HepG2 (cell line): ENCODE results near the gene COL27A1. TPM values are rescaled to one million over a fixed set of nuclear protein-coding genes. Genes with fewer than 3 reads are reported as not detected.

ENCODE experiments used
- ATAC-seq: fragments of 200-7000 bp; cut with Tn5 transposase; 3 replicates; pipeline ENCODE4 v1.9.1; 2020; ENCODE audit warnings: mild to moderate bottlenecking, moderate library complexity
- BruUV-seq: library from RNA; stranded (reverse); fragments of 400-500 nt; replicated peaks from 2 replicates; lab custom pipeline; 2021; lab: Mats Ljungman, UMichigan
- CTCF ChIA-PET: fragments of 300-600 bp; formaldehyde crosslinking; extraction: SDS; loops from one replicate; lab custom pipeline; 2021; ENCODE audit warnings: low total read pairs, inconsistent platforms, low intra/inter-chr PET ratio; lab: Yijun Ruan, JAX
- POLR2A ChIA-PET: fragments of 350-600 bp; sonication (Branson Sonifier 250); formaldehyde crosslinking; loops from one replicate; lab custom pipeline; 2020; ENCODE audit warnings: antibody characterized with exemption, inconsistent platforms; lab: Yijun Ruan, JAX
- DNase-seq: peaks from one replicate; pipeline ENCODE4 v3.0.0-alpha.2; 2015; ENCODE audit warnings: low spot score
- FAIRE-seq: peaks from 3 replicates; lab custom pipeline; 2011; peaks lifted over from hg19 to GRCh38; lab: Jason Lieb, UNC
- H2AFZ ChIP-seq: one replicate; pipeline ENCODE4 v1.6.1; 2011; ENCODE audit warnings: low read length, inconsistent platforms
- H3K27ac ChIP-seq: fragments of 300-600 bp; 3 replicates; pipeline ENCODE4 v1.8.0; 2011; ENCODE audit warnings: mixed run types, mild to moderate bottlenecking, mixed read lengths, low read length, inconsistent platforms; ENCODE audit not compliant: insufficient read depth; ENCODE audit errors: extremely low read length
- H3K27me3 ChIP-seq, 2 experiments: fragments of 200-600 bp in 1 of 2; 2 replicates in 1 of 2; 3 replicates in 1 of 2; pipeline versions ENCODE4 v1.6.0 to v1.8.0; 2011; ENCODE audit warnings: low read length in 2 of 2, mild to moderate bottlenecking in 2 of 2, moderate library complexity in 2 of 2, inconsistent platforms in 1 of 2; ENCODE audit not compliant: insufficient read depth in 2 of 2, control insufficient read depth in 1 of 2
- H3K36me3 ChIP-seq, 2 experiments: fragments of 200-600 bp in 1 of 2; replicated peaks in 1 of 2; 2 replicates in 1 of 2; 3 replicates in 1 of 2; pipeline versions ENCODE4 v1.5.1 to v1.8.0; 2011; ENCODE audit warnings: low read length in 2 of 2, inconsistent platforms in 1 of 2; ENCODE audit not compliant: insufficient read depth in 2 of 2, control insufficient read depth in 1 of 2
- H3K4me1 ChIP-seq: 2 replicates; pipeline ENCODE4 v1.5.1; 2012; ENCODE audit warnings: low read length, inconsistent platforms; ENCODE audit not compliant: insufficient read depth
- H3K4me2 ChIP-seq: 2 replicates; pipeline ENCODE4 v1.6.0; 2011; ENCODE audit warnings: low read depth, low read length, inconsistent platforms
- H3K4me3 ChIP-seq, 3 experiments: fragments of 200-600 bp in 1 of 3; sonication (generic), shearing (Covaris generic) in 1 of 3; replicated peaks in 1 of 3; 2 replicates each; pipeline ENCODE4 v1.5.1; 2011 to 2016; ENCODE audit warnings: low read length in 3 of 3, inconsistent platforms in 2 of 3, low read depth in 2 of 3, mild to moderate bottlenecking in 2 of 3, control low read depth in 1 of 3, mixed read lengths in 1 of 3; ENCODE audit not compliant: insufficient read depth in 1 of 3
- H3K79me2 ChIP-seq: one replicate; pipeline ENCODE4 v1.6.1; 2011; ENCODE audit warnings: low read length, inconsistent platforms; ENCODE audit not compliant: insufficient read depth
- H3K9ac ChIP-seq: 2 replicates; pipeline ENCODE4 v1.6.0; 2011; ENCODE audit warnings: mild to moderate bottlenecking, low read depth, low read length, inconsistent platforms; ENCODE audit not compliant: insufficient read depth
- H3K9me3 ChIP-seq: 2 replicates; pipeline ENCODE4 v1.5.1; 2012; ENCODE audit warnings: mild to moderate bottlenecking, low read length
- H4K20me1 ChIP-seq: 2 replicates; pipeline ENCODE4 v1.6.0; 2011; ENCODE audit warnings: inconsistent platforms, mild to moderate bottlenecking, low read length, moderate library complexity; ENCODE audit not compliant: insufficient read depth
- LCORL ChIP-seq, 2 experiments: fragments of 450-650 bp in 1 of 2; sonication (generic) in 1 of 2; formaldehyde crosslinking in 1 of 2; IDR thresholded peaks; 2 replicates each; pipeline versions ENCODE4 v1.5.0 to v1.6.1; 2017 to 2020; ENCODE audit warnings: antibody characterized with exemption in 1 of 2, missing genetic modification reagents in 1 of 2
- MBD4 ChIP-seq: IDR thresholded peaks from 2 replicates; pipeline ENCODE4 v1.6.1; 2012; ENCODE audit warnings: low read length, inconsistent platforms, borderline replicate concordance
- MEIS2 ChIP-seq: sonication (generic); formaldehyde crosslinking; IDR thresholded peaks from 2 replicates; pipeline ENCODE4 v1.9.0; 2021; ENCODE audit warnings: mild to moderate bottlenecking, missing genetic modification reagents
- RFX3 ChIP-seq: IDR thresholded peaks from 2 replicates; pipeline ENCODE4 v1.6.1; 2016; ENCODE audit warnings: missing biosample characterization, missing genetic modification reagents
- SYNCRIP ChIP-seq: fragments of 200-400 bp; formaldehyde crosslinking; IDR thresholded peaks from 2 replicates; pipeline ENCODE4 v1.6.1; 2018; ENCODE audit warnings: mild to moderate bottlenecking, low read depth, low read length; ENCODE audit not compliant: insufficient read depth
- TAF15 ChIP-seq: fragments of 200-400 bp; formaldehyde crosslinking; IDR thresholded peaks from one replicate; pipeline ENCODE4 v1.6.1; 2018; ENCODE audit warnings: mild to moderate bottlenecking, low read depth, low read length; ENCODE audit not compliant: poor library complexity, severe bottlenecking
- WIZ ChIP-seq: sonication (generic); formaldehyde crosslinking; IDR thresholded peaks from 2 replicates; pipeline ENCODE4 v1.5.1; 2020; ENCODE audit warnings: mild to moderate bottlenecking, missing genetic modification reagents
- ZMAT3 ChIP-seq: sonication (generic); formaldehyde crosslinking; conservative IDR thresholded peaks from 2 replicates; pipeline ENCODE4 v1.7.0; 2021; ENCODE audit warnings: missing genetic modification reagents
- ZNF24 ChIP-seq: fragments of 450-650 bp; IDR thresholded peaks from 2 replicates; pipeline ENCODE4 v1.6.1; 2017; ENCODE audit warnings: antibody characterized with exemption, mild to moderate bottlenecking
- ZNF563 ChIP-seq: sonication (generic); formaldehyde crosslinking; IDR thresholded peaks from 2 replicates; pipeline ENCODE4 v1.8.0; 2022; ENCODE audit warnings: mild to moderate bottlenecking, moderate library complexity, missing genetic modification reagents
- ZNF790 ChIP-seq: sonication (generic); formaldehyde crosslinking; IDR thresholded peaks from 2 replicates; pipeline ENCODE4 v1.8.0; 2022; ENCODE audit warnings: missing genetic modification reagents, mild to moderate bottlenecking, borderline replicate concordance
- WGBS: methylation state at CpG from one replicate; pipeline ENCODE4 v1.1.6; 2017; ENCODE audit warnings: low lambda C conversion rate; 5-methylcytosine and 5-hydroxymethylcytosine counted together
- in situ Hi-C: cut with HindIII; loops from 2 replicates; pipeline ENCODE4 v1.10.0; 2017; ENCODE audit warnings: low pct_unique_long_range_greater_than_20kb; ENCODE audit not compliant: extremely low pct_ligation_motif_present
- intact Hi-C: fragments of 100-400 bp; cut with micrococcal nuclease; formaldehyde crosslinking; loops from one replicate; pipeline ENCODE4 v1.10.0; 2022; ENCODE audit not compliant: unreplicated experiment
- polyA plus RNA-seq, 8 experiments: library from polyadenylated mRNA; depleted of rRNA in 3 of 8; stranded (reverse) in 7 of 8; unstranded in 1 of 8; fragments of >200 nt; fragmentation: Illumina TruSeq in 4 of 8; extraction: Trizol in 4 of 8; gene quantifications; 2 replicates each; pipeline versions ENCODE4 v1.2.1 to v1.2.3, GENCODE V29; 2011 to 2016; ENCODE audit warnings: low read depth in 4 of 8, missing spikeins in 1 of 8, mixed read lengths in 1 of 8; ENCODE audit not compliant: insufficient read depth in 1 of 8
- total RNA-seq, 5 experiments: library from RNA; depleted of rRNA; stranded (reverse); fragments of >200 nt; fragmentation: Illumina TruSeq; extraction: Trizol; gene quantifications; 2 replicates each; pipeline ENCODE4 v1.2.3, GENCODE V29; 2016; ENCODE audit warnings: low read depth in 1 of 5
- TF ChIP-seq, protein P1 (sequence below): sonication (generic); formaldehyde crosslinking; IDR thresholded peaks from 2 replicates; pipeline ENCODE4 v1.5.0; 2020; ENCODE audit warnings: mild to moderate bottlenecking, missing genetic modification reagents, moderate library complexity
- TF ChIP-seq, protein P2 (sequence below): sonication (generic); formaldehyde crosslinking; IDR thresholded peaks from 2 replicates; pipeline ENCODE4 v1.4.0; 2020; ENCODE audit warnings: mild to moderate bottlenecking, missing genetic modification reagents
- TF ChIP-seq, protein P3 (sequence below): IDR thresholded peaks from 2 replicates; pipeline ENCODE4 v1.6.1; 2016; ENCODE audit warnings: mild to moderate bottlenecking, missing biosample characterization, missing genetic modification reagents
- TF ChIP-seq, protein P4 (sequence below): sonication (generic); formaldehyde crosslinking; IDR thresholded peaks from 2 replicates; pipeline ENCODE4 v1.4.0; 2020; ENCODE audit warnings: missing genetic modification reagents

Gene COL27A1
- total and polyA plus RNA-seq, 2 of the 13 experiments (the other 11 are each of a cell fraction or from before 2014, with no cell fraction given), result 71.3 to 89.1 TPM

DNA sequence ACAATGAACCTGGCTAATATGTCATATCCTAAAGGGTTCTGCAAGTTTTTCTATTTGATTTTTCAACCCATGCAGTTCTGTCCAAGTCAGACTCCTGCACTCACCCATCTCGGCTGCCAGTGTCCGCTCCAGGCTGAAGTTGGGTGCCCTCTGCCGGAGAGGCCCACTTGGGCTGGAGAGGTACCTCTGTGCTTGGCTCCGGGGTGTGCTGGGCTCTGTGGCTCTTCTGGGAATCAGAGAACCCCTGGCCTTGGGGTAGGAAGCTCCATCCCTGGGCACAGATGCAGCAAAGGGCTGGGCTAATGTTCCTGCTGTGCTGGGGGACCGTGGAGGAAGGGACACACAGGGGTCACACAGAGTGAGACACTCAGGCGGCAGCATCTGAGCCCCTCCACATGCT, 200.5 kb downstream of the COL27A1 start (continued):
- no peak for TF ChIP-seq ZNF563 (CRISPR knock-in tag)
- TF ChIP-seq LCORL (IDR thresholded peaks at IDR 0.05), result no peak
- TF ChIP-seq LCORL (CRISPR knock-in tag; IDR thresholded peaks at IDR 0.05), result no peak
- TF ChIP-seq SYNCRIP, result no peak
- TF ChIP-seq ZNF24, result no peak
- no peak for TF ChIP-seq ZNF790
- TF ChIP-seq MEIS2 (CRISPR knock-in tag), result no peak

DNA sequence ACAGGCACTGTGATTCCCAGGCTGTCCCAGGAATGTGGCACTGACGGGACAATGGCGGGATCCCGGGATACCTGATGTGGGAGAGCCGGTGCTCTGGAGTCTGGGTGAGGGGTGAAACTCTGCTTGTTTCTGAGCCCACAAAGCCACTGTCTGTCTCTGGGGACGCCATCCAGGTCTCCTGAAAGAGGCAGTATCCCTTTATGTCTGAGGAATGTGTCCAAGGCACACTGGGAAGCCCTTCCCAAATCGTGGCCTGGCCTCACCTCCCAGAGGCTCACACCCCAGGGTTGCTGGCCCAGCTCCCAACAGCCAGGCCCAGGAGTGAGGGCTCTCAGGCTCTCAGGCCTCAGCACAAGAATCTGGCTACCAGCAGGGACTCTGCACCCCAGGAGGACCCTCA, 201.5 kb downstream of the COL27A1 start:
- no peak overlapping the region for H3K27ac ChIP-seq
- no peaks in the 10 kb centered on the region for H3K27me3 ChIP-seq
- ChIA-PET CTCF (no interaction called here), POLR2A (no interaction called here)
- no peak for DNase-seq
- BruUV-seq, result no TSS peak
- FAIRE-seq, result no peak
- H3K4me1 ChIP-seq, result no peaks in the 10 kb centered on the region
- no peaks in the 10 kb centered on the region for H3K79me2 ChIP-seq
- H3K4me2 ChIP-seq, result no peak overlapping the region
- no peak overlapping the region for H2AFZ ChIP-seq
- H3K4me3 ChIP-seq, result no peak overlapping the region
- H3K36me3 ChIP-seq, result peaks cover 0 to 40% of the 10 kb centered on the region in 2 experiments; a peak in 3 of 5 replicates
- in situ Hi-C loops (no loop called here), intact Hi-C loops (no loop called here)
- no peak overlapping the region for H3K9ac ChIP-seq
- H4K20me1 ChIP-seq, result no peaks in the 10 kb centered on the region
- no peaks in the 10 kb centered on the region for H3K9me3 ChIP-seq
- WGBS, result 100% methylated on average over 4 of the region's 6 CpGs
- ATAC-seq, result no peak
- TF ChIP-seq, protein P1, sequence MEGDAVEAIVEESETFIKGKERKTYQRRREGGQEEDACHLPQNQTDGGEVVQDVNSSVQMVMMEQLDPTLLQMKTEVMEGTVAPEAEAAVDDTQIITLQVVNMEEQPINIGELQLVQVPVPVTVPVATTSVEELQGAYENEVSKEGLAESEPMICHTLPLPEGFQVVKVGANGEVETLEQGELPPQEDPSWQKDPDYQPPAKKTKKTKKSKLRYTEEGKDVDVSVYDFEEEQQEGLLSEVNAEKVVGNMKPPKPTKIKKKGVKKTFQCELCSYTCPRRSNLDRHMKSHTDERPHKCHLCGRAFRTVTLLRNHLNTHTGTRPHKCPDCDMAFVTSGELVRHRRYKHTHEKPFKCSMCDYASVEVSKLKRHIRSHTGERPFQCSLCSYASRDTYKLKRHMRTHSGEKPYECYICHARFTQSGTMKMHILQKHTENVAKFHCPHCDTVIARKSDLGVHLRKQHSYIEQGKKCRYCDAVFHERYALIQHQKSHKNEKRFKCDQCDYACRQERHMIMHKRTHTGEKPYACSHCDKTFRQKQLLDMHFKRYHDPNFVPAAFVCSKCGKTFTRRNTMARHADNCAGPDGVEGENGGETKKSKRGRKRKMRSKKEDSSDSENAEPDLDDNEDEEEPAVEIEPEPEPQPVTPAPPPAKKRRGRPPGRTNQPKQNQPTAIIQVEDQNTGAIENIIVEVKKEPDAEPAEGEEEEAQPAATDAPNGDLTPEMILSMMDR (CRISPR knock-in tag), result no peak
- TF ChIP-seq MBD4 (no peak), ZMAT3 (CRISPR knock-in tag) (no peak), TAF15 (no peak), WIZ (no peak), RFX3 (CRISPR knock-in tag) (no peak)
- TF ChIP-seq, protein P2, sequence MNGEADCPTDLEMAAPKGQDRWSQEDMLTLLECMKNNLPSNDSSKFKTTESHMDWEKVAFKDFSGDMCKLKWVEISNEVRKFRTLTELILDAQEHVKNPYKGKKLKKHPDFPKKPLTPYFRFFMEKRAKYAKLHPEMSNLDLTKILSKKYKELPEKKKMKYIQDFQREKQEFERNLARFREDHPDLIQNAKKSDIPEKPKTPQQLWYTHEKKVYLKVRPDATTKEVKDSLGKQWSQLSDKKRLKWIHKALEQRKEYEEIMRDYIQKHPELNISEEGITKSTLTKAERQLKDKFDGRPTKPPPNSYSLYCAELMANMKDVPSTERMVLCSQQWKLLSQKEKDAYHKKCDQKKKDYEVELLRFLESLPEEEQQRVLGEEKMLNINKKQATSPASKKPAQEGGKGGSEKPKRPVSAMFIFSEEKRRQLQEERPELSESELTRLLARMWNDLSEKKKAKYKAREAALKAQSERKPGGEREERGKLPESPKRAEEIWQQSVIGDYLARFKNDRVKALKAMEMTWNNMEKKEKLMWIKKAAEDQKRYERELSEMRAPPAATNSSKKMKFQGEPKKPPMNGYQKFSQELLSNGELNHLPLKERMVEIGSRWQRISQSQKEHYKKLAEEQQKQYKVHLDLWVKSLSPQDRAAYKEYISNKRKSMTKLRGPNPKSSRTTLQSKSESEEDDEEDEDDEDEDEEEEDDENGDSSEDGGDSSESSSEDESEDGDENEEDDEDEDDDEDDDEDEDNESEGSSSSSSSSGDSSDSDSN (CRISPR knock-in tag), result no peak
- TF ChIP-seq, protein P3, sequence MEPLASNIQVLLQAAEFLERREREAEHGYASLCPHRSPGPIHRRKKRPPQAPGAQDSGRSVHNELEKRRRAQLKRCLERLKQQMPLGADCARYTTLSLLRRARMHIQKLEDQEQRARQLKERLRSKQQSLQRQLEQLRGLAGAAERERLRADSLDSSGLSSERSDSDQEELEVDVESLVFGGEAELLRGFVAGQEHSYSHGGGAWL, result no peak
- TF ChIP-seq, protein P4, sequence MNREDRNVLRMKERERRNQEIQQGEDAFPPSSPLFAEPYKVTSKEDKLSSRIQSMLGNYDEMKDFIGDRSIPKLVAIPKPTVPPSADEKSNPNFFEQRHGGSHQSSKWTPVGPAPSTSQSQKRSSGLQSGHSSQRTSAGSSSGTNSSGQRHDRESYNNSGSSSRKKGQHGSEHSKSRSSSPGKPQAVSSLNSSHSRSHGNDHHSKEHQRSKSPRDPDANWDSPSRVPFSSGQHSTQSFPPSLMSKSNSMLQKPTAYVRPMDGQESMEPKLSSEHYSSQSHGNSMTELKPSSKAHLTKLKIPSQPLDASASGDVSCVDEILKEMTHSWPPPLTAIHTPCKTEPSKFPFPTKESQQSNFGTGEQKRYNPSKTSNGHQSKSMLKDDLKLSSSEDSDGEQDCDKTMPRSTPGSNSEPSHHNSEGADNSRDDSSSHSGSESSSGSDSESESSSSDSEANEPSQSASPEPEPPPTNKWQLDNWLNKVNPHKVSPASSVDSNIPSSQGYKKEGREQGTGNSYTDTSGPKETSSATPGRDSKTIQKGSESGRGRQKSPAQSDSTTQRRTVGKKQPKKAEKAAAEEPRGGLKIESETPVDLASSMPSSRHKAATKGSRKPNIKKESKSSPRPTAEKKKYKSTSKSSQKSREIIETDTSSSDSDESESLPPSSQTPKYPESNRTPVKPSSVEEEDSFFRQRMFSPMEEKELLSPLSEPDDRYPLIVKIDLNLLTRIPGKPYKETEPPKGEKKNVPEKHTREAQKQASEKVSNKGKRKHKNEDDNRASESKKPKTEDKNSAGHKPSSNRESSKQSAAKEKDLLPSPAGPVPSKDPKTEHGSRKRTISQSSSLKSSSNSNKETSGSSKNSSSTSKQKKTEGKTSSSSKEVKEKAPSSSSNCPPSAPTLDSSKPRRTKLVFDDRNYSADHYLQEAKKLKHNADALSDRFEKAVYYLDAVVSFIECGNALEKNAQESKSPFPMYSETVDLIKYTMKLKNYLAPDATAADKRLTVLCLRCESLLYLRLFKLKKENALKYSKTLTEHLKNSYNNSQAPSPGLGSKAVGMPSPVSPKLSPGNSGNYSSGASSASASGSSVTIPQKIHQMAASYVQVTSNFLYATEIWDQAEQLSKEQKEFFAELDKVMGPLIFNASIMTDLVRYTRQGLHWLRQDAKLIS, result no peak
